Right cardiac atrium (tissue), 5 donors: ENCODE results near the gene SLC6A3. TPM values are rescaled to one million over a fixed set of nuclear protein-coding genes. Genes with fewer than 3 reads are reported as not detected.
"Not testable (repeated sequence)": the region's sequence is repeated elsewhere in the genome, so short reads cannot be mapped to it uniquely, and the experiment has no call there.

Experiments used
- ATAC-seq, 2 donors: fragments of 200-7000 bp; cut with Tn5 transposase; one replicate each; pipeline versions ENCODE4 v1.8.0 to v1.9.1; 2020; ENCODE audit warnings: moderate library complexity in 2 of 2, mild to moderate bottlenecking in 1 of 2
- DNase-seq, 3 donors: peaks; one replicate each; pipeline ENCODE4 v3.0.0-alpha.2; 2020
- H3K27ac ChIP-seq: one replicate; pipeline ENCODE4 v1.5.1; 2013; ENCODE audit warnings: mild to moderate bottlenecking, low read length, control low read depth, moderate library complexity
- H3K27me3 ChIP-seq: one replicate; pipeline ENCODE4 v1.6.1; 2013; ENCODE audit not compliant: control insufficient read depth, insufficient read depth
- H3K4me1 ChIP-seq: one replicate; pipeline ENCODE4 v1.6.1; 2013; ENCODE audit warnings: low read length; ENCODE audit not compliant: control insufficient read depth, insufficient read depth
- H3K4me3 ChIP-seq: one replicate; pipeline ENCODE4 v1.5.1; 2013; ENCODE audit warnings: low read length, control low read depth
- H3K9me3 ChIP-seq: one replicate; pipeline ENCODE4 v1.6.1; 2013; ENCODE audit warnings: low read length; ENCODE audit not compliant: control insufficient read depth
- WGBS: extraction: QIAGEN DNeasy Blood & Tissue Kit; methylation state at CpG from one replicate; pipeline ENCODE4 v1.1.7; 2013; 5-methylcytosine and 5-hydroxymethylcytosine counted together
- intact Hi-C, 4 donors: fragments of 100-400 bp; cut with DNase I; formaldehyde crosslinking; loops; one replicate each; pipeline versions ENCODE4 v1.11.0 to v1.14.0; 2022 to 2023
- polyA plus RNA-seq: library from polyadenylated mRNA; stranded (reverse); fragments of 200-250 nt; gene quantifications from one replicate; pipeline ENCODE4 v1.2.3, GENCODE V29; 2013
- total RNA-seq, 4 donors: library from RNA; stranded (reverse); fragmentation: NEBNext Ultra II Directional; extraction: Animal tissue kit (Norgen Biotek cat#: 25700); gene quantifications; one replicate each; pipeline ENCODE4 v1.2.1, GENCODE V29; 2021
- donor health status: healthy with polysubstance abuse.
- donor health status: DM: no; HTN: yes; CAD: no.
- donor health status: DM: no; HTN: no; CAD: no.
- donor health status: DM: no; HTN: yes; CAD: no; lungs with severe emphysema.
- donor health status: DM: yes; HTN: yes; CAD: no.

Gene SLC6A3
- total and polyA plus RNA-seq, 5 donors, result not detected

- no peaks in the 10 kb centered on the region for H3K4me1 ChIP-seq
- WGBS, result 83% methylated on average over 13 of the region's 13 CpGs
- peak in 1 of 3 donors; percentile 30 for DNase-seq
Measured at GRCh38 chr5:1478271-1479035, 33.2 kb upstream of the SLC6A3 start.

GRCh38 chr5:1477341-1477740 lies 32.1 kb upstream of the SLC6A3 start:
- no peak overlapping the region for H3K4me3 ChIP-seq
- DNase-seq (peak; percentile 66 to 85 (median 84)), ATAC-seq (peak; percentile 39 to 46)
- intact Hi-C loops, result no loop called here
- WGBS, result 77% methylated on average over 16 of the region's 16 CpGs
- no peaks in the 10 kb centered on the region for H3K4me1 ChIP-seq
- no peaks in the 10 kb centered on the region for H3K27me3 ChIP-seq
- H3K9me3 ChIP-seq, result no peaks in the 10 kb centered on the region
- H3K27ac ChIP-seq, result no peak overlapping the region

More at GRCh38 chr5:1478271-1479035, 33.2 kb upstream of the SLC6A3 start:
- ATAC-seq, result no peak
- intact Hi-C loops, result no loop called here
- H3K27me3 ChIP-seq, result no peaks in the 10 kb centered on the region
- H3K9me3 ChIP-seq, result no peaks in the 10 kb centered on the region
- H3K4me3 ChIP-seq, result no peak overlapping the region
- no peak overlapping the region for H3K27ac ChIP-seq

GRCh38 chr5:1476967-1477310 lies 31.7 kb upstream of the SLC6A3 start:
- intact Hi-C loops, result no loop called here
- no peak overlapping the region for H3K27ac ChIP-seq
- no peaks in the 10 kb centered on the region for H3K27me3 ChIP-seq
- WGBS, result 93% methylated on average over 11 of the region's 11 CpGs
- DNase-seq (no peak), ATAC-seq (no peak)
- no peak overlapping the region for H3K4me3 ChIP-seq
- no peaks in the 10 kb centered on the region for H3K9me3 ChIP-seq
- H3K4me1 ChIP-seq, result no peaks in the 10 kb centered on the region

GRCh38 chr5:1476181-1476966 lies 31.1 kb upstream of the SLC6A3 start:
- 91% methylated on average over 28 of the region's 28 CpGs for WGBS
- intact Hi-C loops, result no loop called here
- DNase-seq, result peak in 1 of 3 donors; percentile 10
- Histone ChIP-seq H3K9me3 (no peaks in the 10 kb centered on the region), H3K4me3 (no peak overlapping the region), H3K4me1 (no peaks in the 10 kb centered on the region), H3K27me3 (no peaks in the 10 kb centered on the region), H3K27ac (no peak overlapping the region)
- ATAC-seq, result no peak

GRCh38 chr5:1475544-1475900 lies 30.3 kb upstream of the SLC6A3 start:
- ATAC-seq, H3K4me1 ChIP-seq, intact Hi-C loops, H3K4me3 ChIP-seq, H3K27ac ChIP-seq, DNase-seq, H3K9me3 ChIP-seq, H3K27me3 ChIP-seq: not testable (repeated sequence)
- 89% methylated on average over 17 of the region's 17 CpGs for WGBS

- Histone ChIP-seq H3K4me3 (no peak overlapping the region), H3K27ac (no peak overlapping the region), H3K27me3 (no peaks in the 10 kb centered on the region), H3K4me1 (no peaks in the 10 kb centered on the region), H3K9me3 (no peaks in the 10 kb centered on the region)
- ATAC-seq, result no peak
- WGBS, result 91% methylated on average over 24 of the region's 24 CpGs
- no peak for DNase-seq
- intact Hi-C loops, result no loop called here
Measured at GRCh38 chr5:1474866-1475543, 29.8 kb upstream of the SLC6A3 start.

- H3K4me3 ChIP-seq, result no peak overlapping the region
- H3K4me1 ChIP-seq, result no peaks in the 10 kb centered on the region
- H3K27ac ChIP-seq, result no peak overlapping the region
- ATAC-seq (no peak), DNase-seq (peak in 1 of 3 donors; percentile 13)
- H3K27me3 ChIP-seq, result no peaks in the 10 kb centered on the region
- intact Hi-C loops, result no loop called here
- no peaks in the 10 kb centered on the region for H3K9me3 ChIP-seq
- WGBS, result 90% methylated on average over 21 of the region's 21 CpGs
Measured at GRCh38 chr5:1474183-1474839, 29.1 kb upstream of the SLC6A3 start.

- Histone ChIP-seq H3K4me1 (no peaks in the 10 kb centered on the region), H3K4me3 (no peak overlapping the region), H3K9me3 (no peaks in the 10 kb centered on the region), H3K27me3 (no peaks in the 10 kb centered on the region), H3K27ac (no peak overlapping the region)
- WGBS, result 96% methylated on average over 12 of the region's 12 CpGs
- ATAC-seq (no peak), DNase-seq (no peak)
- intact Hi-C loops, result no loop called here
Measured at GRCh38 chr5:1473746-1474145, 28.5 kb upstream of the SLC6A3 start.

- intact Hi-C loops, result no loop called here
- Histone ChIP-seq H3K9me3 (no peaks in the 10 kb centered on the region), H3K4me1 (no peaks in the 10 kb centered on the region), H3K27me3 (no peaks in the 10 kb centered on the region), H3K4me3 (no peak overlapping the region), H3K27ac (no peak overlapping the region)
- no peak for DNase-seq
- 92% methylated on average over 23 of the region's 23 CpGs for WGBS
- ATAC-seq, result no peak
Measured at GRCh38 chr5:1472964-1473628, 27.9 kb upstream of the SLC6A3 start.
